Measurements from ENCODE around the gene NUP54. TPM values are rescaled to one million over a fixed set of nuclear protein-coding genes. Genes with fewer than 3 reads are reported as not detected.

Gene NUP54
- total and polyA plus RNA-seq, 2 donors, result 59.3 to 73.0 TPM

- no peak for DNase-seq (ENCODE audit: low read depth in 6 of 9, low spot score in 9 of 9)
- Histone ChIP-seq H3K4me1 (ENCODE audit: control insufficient read depth in 2 of 2, insufficient read depth in 2 of 2, low read length in 2 of 2) (peaks cover 0 to 4% of the 10 kb centered on the region in 2 donors), H3K27me3 (ENCODE audit: control insufficient read depth in 2 of 2, insufficient read depth in 1 of 2, low read length in 1 of 2) (no peaks in the 10 kb centered on the region), H3K36me3 (ENCODE audit: control insufficient read depth in 2 of 2, insufficient read depth in 2 of 2, low read length in 1 of 2) (no peaks in the 10 kb centered on the region), H3K9me3 (ENCODE audit: control insufficient read depth in 2 of 2, insufficient read depth in 1 of 2, low read length in 1 of 2) (no peaks in the 10 kb centered on the region), H3K27ac (ENCODE audit: low read depth in 1 of 2, low read length in 1 of 2) (no peak overlapping the region), H3K4me3 (ENCODE audit: low read length in 2 of 2) (no peak overlapping the region)
- 95% methylated on average over 2 of the region's 2 CpGs for WGBS
Observed at GRCh38 chr4:76091052-76091451, 57.1 kb downstream of the NUP54 start.

DNA sequence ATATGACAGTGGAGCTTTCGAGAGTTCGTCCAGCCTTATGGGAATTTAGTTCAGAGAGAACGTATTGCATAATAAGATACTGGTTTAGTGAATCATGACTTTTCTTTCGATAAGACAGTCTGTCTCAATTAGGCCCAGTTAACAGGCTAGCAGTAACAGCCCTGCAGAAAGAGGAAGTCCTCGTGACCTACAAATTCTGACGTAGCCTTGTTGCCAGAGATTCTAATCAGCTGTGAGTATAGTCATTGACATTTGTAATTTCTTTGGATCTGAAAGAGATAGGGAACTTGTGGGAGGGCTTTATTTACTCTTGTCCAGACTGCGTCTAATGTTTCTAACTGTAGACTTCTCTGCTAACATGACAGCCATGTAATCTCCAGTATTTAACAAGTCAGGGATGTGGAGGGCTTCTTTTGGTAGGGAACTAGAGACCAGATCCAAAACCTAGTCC is 57.9 kb downstream of the NUP54 start:
- peak in 4 of 9 donors; percentile 6 to 40 (median 10) for DNase-seq (ENCODE audit: low read depth in 6 of 9, low spot score in 9 of 9)
- 28% methylated on average over 7 of the region's 7 CpGs for WGBS
- H3K27ac ChIP-seq (ENCODE audit: low read depth in 1 of 2, low read length in 1 of 2), result no peak overlapping the region
- H3K4me1 ChIP-seq (ENCODE audit: control insufficient read depth in 2 of 2, insufficient read depth in 2 of 2, low read length in 2 of 2), result peaks cover 0 to 4% of the 10 kb centered on the region in 2 donors
- no peaks in the 10 kb centered on the region for H3K9me3 ChIP-seq (ENCODE audit: control insufficient read depth in 2 of 2, insufficient read depth in 1 of 2, low read length in 1 of 2)
- no peaks in the 10 kb centered on the region for H3K27me3 ChIP-seq (ENCODE audit: control insufficient read depth in 2 of 2, insufficient read depth in 1 of 2, low read length in 1 of 2)
- no peaks in the 10 kb centered on the region for H3K36me3 ChIP-seq (ENCODE audit: control insufficient read depth in 2 of 2, insufficient read depth in 2 of 2, low read length in 1 of 2)
- H3K4me3 ChIP-seq (ENCODE audit: low read length in 2 of 2), result no peak overlapping the region

DNA sequence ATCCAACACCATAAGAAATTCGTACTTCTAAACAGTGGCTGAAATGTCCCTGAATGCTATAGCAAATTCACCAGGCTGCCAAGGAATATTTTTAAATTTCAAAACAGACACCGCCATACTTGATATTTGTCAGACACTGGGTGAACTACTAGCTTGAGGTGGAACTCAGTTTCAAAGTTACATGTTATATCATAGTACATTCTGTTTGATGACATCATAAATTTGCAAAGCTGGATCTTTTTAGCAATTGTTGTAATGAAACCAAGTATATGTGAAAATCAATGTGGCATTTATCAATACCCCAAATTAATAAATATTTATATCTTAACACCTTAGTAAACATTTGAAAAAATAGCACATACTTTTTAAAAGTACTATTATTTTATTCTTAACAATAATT is 59.5 kb downstream of the NUP54 start:
- H3K27me3 ChIP-seq (ENCODE audit: control insufficient read depth in 2 of 2, insufficient read depth in 1 of 2, low read length in 1 of 2), result no peaks in the 10 kb centered on the region
- no peak overlapping the region for H3K4me3 ChIP-seq (ENCODE audit: low read length in 2 of 2)
- DNase-seq (ENCODE audit: low read depth in 6 of 9, low spot score in 9 of 9), result no peak
- H3K27ac ChIP-seq (ENCODE audit: low read depth in 1 of 2, low read length in 1 of 2), result no peak overlapping the region
- 97% methylated on average over 2 of the region's 2 CpGs for WGBS
- H3K4me1 ChIP-seq (ENCODE audit: control insufficient read depth in 2 of 2, insufficient read depth in 2 of 2, low read length in 2 of 2), result peaks cover 0 to 4% of the 10 kb centered on the region in 2 donors
- no peaks in the 10 kb centered on the region for H3K36me3 ChIP-seq (ENCODE audit: control insufficient read depth in 2 of 2, insufficient read depth in 2 of 2, low read length in 1 of 2)
- H3K9me3 ChIP-seq (ENCODE audit: control insufficient read depth in 2 of 2, insufficient read depth in 1 of 2, low read length in 1 of 2), result no peaks in the 10 kb centered on the region

DNA sequence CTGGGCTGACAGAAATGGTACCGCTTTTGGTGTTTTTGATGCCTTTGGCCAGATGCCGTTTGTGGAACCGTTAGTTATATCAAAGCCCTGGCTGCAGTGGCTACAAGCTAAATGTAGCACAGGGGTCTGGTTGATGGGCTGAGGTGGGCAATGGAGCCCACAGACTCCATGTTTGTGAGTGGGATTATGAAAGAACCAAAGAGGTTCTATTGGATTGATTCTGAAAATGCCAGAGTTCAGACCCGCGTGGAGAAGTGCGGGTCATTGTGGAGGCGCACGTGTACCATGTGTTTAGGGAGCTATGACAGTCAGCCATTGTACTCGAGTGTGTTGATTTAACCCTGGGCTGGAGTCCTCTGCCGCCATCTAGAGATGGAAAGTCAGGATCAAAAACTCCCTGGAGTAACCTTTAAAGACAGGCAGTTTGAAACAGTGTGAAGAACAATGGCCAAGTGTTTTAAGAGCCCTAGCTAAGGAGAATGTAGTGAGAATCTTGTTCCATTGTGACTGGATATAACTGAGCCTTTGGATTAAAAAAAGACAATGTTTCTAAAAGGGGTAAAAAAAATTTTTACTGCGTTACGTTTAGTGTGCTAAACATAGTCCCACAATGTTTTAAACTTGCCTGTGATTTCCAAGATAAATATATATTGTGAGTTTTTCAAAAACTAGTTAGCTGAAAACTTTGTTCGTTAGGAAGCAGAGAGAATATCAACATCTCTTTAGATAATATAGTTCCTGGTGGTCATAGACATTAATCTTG is 61.0 kb downstream of the NUP54 start:
- Histone ChIP-seq H3K9me3 (ENCODE audit: control insufficient read depth in 2 of 2, insufficient read depth in 1 of 2, low read length in 1 of 2) (no peaks in the 10 kb centered on the region), H3K4me1 (ENCODE audit: control insufficient read depth in 2 of 2, insufficient read depth in 2 of 2, low read length in 2 of 2) (peaks cover 0 to 4% of the 10 kb centered on the region in 2 donors), H3K27me3 (ENCODE audit: control insufficient read depth in 2 of 2, insufficient read depth in 1 of 2, low read length in 1 of 2) (no peaks in the 10 kb centered on the region), H3K4me3 (ENCODE audit: low read length in 2 of 2) (no peak overlapping the region), H3K36me3 (ENCODE audit: control insufficient read depth in 2 of 2, insufficient read depth in 2 of 2, low read length in 1 of 2) (no peaks in the 10 kb centered on the region), H3K27ac (ENCODE audit: low read depth in 1 of 2, low read length in 1 of 2) (peak overlapping the region in 1 of 2 donors; percentile 27)
- DNase-seq (ENCODE audit: low read depth in 6 of 9, low spot score in 9 of 9), result peak in 3 of 9 donors; percentile 10 to 46 (median 14)
- WGBS, result 69% methylated on average over 13 of the region's 13 CpGs

DNA sequence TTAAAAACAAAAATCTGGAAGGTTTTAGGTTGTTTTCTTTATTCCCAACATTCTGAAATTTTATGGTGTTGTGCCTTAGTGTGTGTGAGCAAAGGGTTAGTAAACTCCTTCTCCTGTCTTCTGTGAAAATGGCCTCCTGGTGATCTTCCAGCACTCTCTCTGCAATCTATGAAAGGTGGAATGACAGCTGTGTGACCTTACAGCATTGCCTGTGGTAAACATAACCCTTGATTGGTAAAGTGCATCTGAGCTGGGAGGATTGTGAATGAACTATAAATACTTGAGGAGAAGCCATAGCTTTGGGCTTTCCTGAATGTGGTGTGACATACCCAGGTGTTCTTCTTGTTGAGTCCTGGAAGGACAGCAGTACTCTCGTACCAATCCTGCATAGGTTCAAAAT is 63.7 kb downstream of the NUP54 start:
- H3K36me3 ChIP-seq (ENCODE audit: control insufficient read depth in 2 of 2, insufficient read depth in 2 of 2, low read length in 1 of 2), result no peaks in the 10 kb centered on the region
- WGBS, result 96% methylated on average over 1 of the region's 1 CpG

DNA sequence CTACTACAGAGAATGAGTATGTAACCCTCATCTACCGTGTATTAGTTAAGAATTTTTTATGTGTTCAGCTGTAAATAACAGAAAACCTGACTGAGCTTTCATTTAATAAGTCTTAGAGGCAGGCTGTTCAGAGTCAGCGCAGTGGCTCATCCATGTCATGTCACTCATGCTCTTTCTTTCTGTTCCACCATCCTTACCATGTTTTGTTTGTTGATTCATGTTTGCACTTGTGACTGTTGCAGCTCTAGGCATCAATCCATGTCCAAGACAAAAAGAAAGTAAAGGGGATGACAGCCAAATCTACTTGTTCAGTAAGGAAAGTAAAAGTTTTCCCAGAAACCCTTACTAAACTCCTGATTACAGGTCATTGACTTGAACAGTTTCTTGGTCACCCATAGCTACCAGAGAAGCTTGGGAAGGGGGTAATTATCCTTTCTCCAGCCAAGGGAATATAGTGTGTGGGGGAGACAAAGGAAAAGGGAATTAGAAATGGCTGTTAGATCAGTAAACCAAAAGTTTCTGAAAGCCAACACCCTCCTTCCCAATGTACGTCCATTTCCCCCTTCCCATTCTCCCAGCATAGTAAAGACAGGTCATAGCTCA is 64.7 kb downstream of the NUP54 start:
- H3K9me3 ChIP-seq (ENCODE audit: control insufficient read depth in 2 of 2, insufficient read depth in 1 of 2, low read length in 1 of 2), result no peaks in the 10 kb centered on the region
- peak overlapping the region in 1 of 2 donors; percentile 32 for H3K27ac ChIP-seq (ENCODE audit: low read depth in 1 of 2, low read length in 1 of 2)
- WGBS, result 91% methylated on average over 3 of the region's 3 CpGs
- no peak overlapping the region for H3K4me3 ChIP-seq (ENCODE audit: low read length in 2 of 2)
- H3K36me3 ChIP-seq (ENCODE audit: control insufficient read depth in 2 of 2, insufficient read depth in 2 of 2, low read length in 1 of 2), result no peaks in the 10 kb centered on the region
- no peak for DNase-seq (ENCODE audit: low read depth in 6 of 9, low spot score in 9 of 9)
- H3K27me3 ChIP-seq (ENCODE audit: control insufficient read depth in 2 of 2, insufficient read depth in 1 of 2, low read length in 1 of 2), result no peaks in the 10 kb centered on the region
- peaks cover 0 to 4% of the 10 kb centered on the region in 2 donors for H3K4me1 ChIP-seq (ENCODE audit: control insufficient read depth in 2 of 2, insufficient read depth in 2 of 2, low read length in 2 of 2)

More for the DNA sequence above, 63.7 kb downstream of the NUP54 start:
- Histone ChIP-seq H3K27ac (ENCODE audit: low read depth in 1 of 2, low read length in 1 of 2) (no peak overlapping the region), H3K27me3 (ENCODE audit: control insufficient read depth in 2 of 2, insufficient read depth in 1 of 2, low read length in 1 of 2) (no peaks in the 10 kb centered on the region), H3K9me3 (ENCODE audit: control insufficient read depth in 2 of 2, insufficient read depth in 1 of 2, low read length in 1 of 2) (no peaks in the 10 kb centered on the region), H3K4me3 (ENCODE audit: low read length in 2 of 2) (no peak overlapping the region), H3K4me1 (ENCODE audit: control insufficient read depth in 2 of 2, insufficient read depth in 2 of 2, low read length in 2 of 2) (peaks cover 0 to 4% of the 10 kb centered on the region in 2 donors)
- no peak for DNase-seq (ENCODE audit: low read depth in 6 of 9, low spot score in 9 of 9)

- no peaks in the 10 kb centered on the region for H3K27me3 ChIP-seq (ENCODE audit: control insufficient read depth in 2 of 2, insufficient read depth in 1 of 2, low read length in 1 of 2)
- no peaks in the 10 kb centered on the region for H3K4me1 ChIP-seq (ENCODE audit: control insufficient read depth in 2 of 2, insufficient read depth in 2 of 2, low read length in 2 of 2)
- no peaks in the 10 kb centered on the region for H3K36me3 ChIP-seq (ENCODE audit: control insufficient read depth in 2 of 2, insufficient read depth in 2 of 2, low read length in 1 of 2)
- no peak overlapping the region for H3K4me3 ChIP-seq (ENCODE audit: low read length in 2 of 2)
- WGBS, result 93% methylated on average over 4 of the region's 4 CpGs
- no peaks in the 10 kb centered on the region for H3K9me3 ChIP-seq (ENCODE audit: control insufficient read depth in 2 of 2, insufficient read depth in 1 of 2, low read length in 1 of 2)
- H3K27ac ChIP-seq (ENCODE audit: low read depth in 1 of 2, low read length in 1 of 2), result no peak overlapping the region
- DNase-seq (ENCODE audit: low read depth in 6 of 9, low spot score in 9 of 9), result no peak
Observed at GRCh38 chr4:76078033-76078613, 70.1 kb downstream of the NUP54 start.

- Histone ChIP-seq H3K27ac (ENCODE audit: low read depth in 1 of 2, low read length in 1 of 2) (no peak overlapping the region), H3K4me1 (ENCODE audit: control insufficient read depth in 2 of 2, insufficient read depth in 2 of 2, low read length in 2 of 2) (no peaks in the 10 kb centered on the region), H3K27me3 (ENCODE audit: control insufficient read depth in 2 of 2, insufficient read depth in 1 of 2, low read length in 1 of 2) (no peaks in the 10 kb centered on the region), H3K36me3 (ENCODE audit: control insufficient read depth in 2 of 2, insufficient read depth in 2 of 2, low read length in 1 of 2) (no peaks in the 10 kb centered on the region), H3K4me3 (ENCODE audit: low read length in 2 of 2) (no peak overlapping the region), H3K9me3 (ENCODE audit: control insufficient read depth in 2 of 2, insufficient read depth in 1 of 2, low read length in 1 of 2) (no peaks in the 10 kb centered on the region)
- WGBS, result 92% methylated on average over 4 of the region's 4 CpGs
- DNase-seq (ENCODE audit: low read depth in 6 of 9, low spot score in 9 of 9), result no peak
Observed at GRCh38 chr4:76074993-76075600, 73.1 kb downstream of the NUP54 start.

DNA sequence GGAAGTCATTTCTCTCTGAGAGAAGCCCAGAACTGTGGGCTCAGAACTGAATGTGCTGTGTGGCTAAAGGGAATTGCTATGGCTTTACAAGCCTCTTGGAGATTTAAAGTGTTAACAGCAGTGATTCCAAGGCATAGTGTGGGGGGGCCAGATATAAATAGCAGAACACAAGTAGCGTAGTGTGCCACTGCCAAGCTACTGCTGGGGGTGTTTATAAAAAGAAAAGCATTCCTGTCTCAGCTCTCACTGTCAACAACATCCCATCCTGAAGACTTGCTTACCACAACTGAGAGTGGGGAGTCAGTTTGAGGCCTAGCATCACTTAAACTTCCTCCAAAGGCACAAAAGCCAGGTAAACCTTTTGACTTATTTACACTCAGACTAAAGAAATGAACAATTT is 73.7 kb downstream of the NUP54 start, which contains the start of gene ART3:
Gene ART3, plus strand, starts transcription at position 242 of the 400 bp plus-strand sequence. CDS start 1,181 bp downstream, outside the sequence.
- WGBS, result 94% methylated on average over 1 of the region's 1 CpG
- Histone ChIP-seq H3K9me3 (ENCODE audit: control insufficient read depth in 2 of 2, insufficient read depth in 1 of 2, low read length in 1 of 2) (no peaks in the 10 kb centered on the region), H3K4me3 (ENCODE audit: low read length in 2 of 2) (no peak within 1 kb of the TSS), H3K27me3 (ENCODE audit: control insufficient read depth in 2 of 2, insufficient read depth in 1 of 2, low read length in 1 of 2) (no peaks in the 10 kb centered on the region), H3K4me1 (ENCODE audit: control insufficient read depth in 2 of 2, insufficient read depth in 2 of 2, low read length in 2 of 2) (no peaks in the 10 kb centered on the region), H3K36me3 (ENCODE audit: control insufficient read depth in 2 of 2, insufficient read depth in 2 of 2, low read length in 1 of 2) (no peaks in the 10 kb centered on the region), H3K27ac (ENCODE audit: low read depth in 1 of 2, low read length in 1 of 2) (no peak within 1 kb of the TSS)
- no peak for DNase-seq (ENCODE audit: low read depth in 6 of 9, low spot score in 9 of 9)

Data from thymus (tissue), 11 donors.